ENCODE results near the gene KCNK6. TPM values are rescaled to one million over a fixed set of nuclear protein-coding genes. Genes with fewer than 3 reads are reported as not detected.

Gene KCNK6
- total RNA-seq, 4 donors from 2014 or later = 14.9 to 44.5 (median 17.6) TPM

DNA sequence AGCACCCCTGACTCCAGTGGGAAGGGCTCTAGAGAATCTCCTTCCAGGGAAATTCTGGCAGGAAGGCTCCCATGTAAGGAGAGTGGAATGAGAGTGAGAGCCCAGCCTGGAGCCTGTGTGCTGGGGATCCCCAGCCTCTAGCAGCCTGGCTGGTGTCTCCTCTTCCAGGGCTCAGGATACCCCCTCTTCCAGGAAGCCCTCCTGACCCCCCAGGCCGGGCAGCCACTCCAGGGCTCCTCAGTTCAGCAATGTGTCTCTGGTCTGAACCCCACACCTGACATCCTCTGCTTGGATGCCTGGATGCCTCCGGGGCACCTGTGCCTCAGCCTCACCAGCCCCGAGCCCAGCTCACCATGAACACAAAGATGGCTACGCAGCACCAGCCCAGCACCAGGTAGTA, 12.6 kb upstream of the KCNK6 start:
- Histone ChIP-seq H3K9me3 (no peaks in the 10 kb centered on the region), H3K4me1 (peaks cover 0 to 18% (median 8%) of the 10 kb centered on the region in 4 donors), H3K27me3 (no peaks in the 10 kb centered on the region), H3K36me3 (peaks cover 0 to 3% (median 0%) of the 10 kb centered on the region in 4 donors), H3K4me3 (no peak overlapping the region), H3K27ac (no peak overlapping the region)
- 94% methylated on average over 3 of the region's 4 CpGs; no CpG with 5 or more reads in 1 of the 2 donors for WGBS, 2 donors (ENCODE audit: low coverage in 1 of 2)
- intact Hi-C loops (cut with DNase I; ENCODE audit: low total_unique reads) (no loop called here), in situ Hi-C loops (cut with MboI; ENCODE audit: low pct_ligation_motif_present in 1 of 4, low pct_unique_long_range_greater_than_20kb in 1 of 4, low sequenced_read_pairs in 3 of 4) (no loop called here)
- no peak for DNase-seq
- TF ChIP-seq EP300 (IDR thresholded peaks at IDR 0.05; ENCODE audit: low read depth) = no peak
- TF ChIP-seq, protein P1, sequence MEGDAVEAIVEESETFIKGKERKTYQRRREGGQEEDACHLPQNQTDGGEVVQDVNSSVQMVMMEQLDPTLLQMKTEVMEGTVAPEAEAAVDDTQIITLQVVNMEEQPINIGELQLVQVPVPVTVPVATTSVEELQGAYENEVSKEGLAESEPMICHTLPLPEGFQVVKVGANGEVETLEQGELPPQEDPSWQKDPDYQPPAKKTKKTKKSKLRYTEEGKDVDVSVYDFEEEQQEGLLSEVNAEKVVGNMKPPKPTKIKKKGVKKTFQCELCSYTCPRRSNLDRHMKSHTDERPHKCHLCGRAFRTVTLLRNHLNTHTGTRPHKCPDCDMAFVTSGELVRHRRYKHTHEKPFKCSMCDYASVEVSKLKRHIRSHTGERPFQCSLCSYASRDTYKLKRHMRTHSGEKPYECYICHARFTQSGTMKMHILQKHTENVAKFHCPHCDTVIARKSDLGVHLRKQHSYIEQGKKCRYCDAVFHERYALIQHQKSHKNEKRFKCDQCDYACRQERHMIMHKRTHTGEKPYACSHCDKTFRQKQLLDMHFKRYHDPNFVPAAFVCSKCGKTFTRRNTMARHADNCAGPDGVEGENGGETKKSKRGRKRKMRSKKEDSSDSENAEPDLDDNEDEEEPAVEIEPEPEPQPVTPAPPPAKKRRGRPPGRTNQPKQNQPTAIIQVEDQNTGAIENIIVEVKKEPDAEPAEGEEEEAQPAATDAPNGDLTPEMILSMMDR (IDR thresholded peaks at IDR 0.05) = no peak
- TF ChIP-seq POLR2AphosphoS5 (IDR thresholded peaks at IDR 0.05) = no peak
- TF ChIP-seq POLR2A (IDR thresholded peaks at IDR 0.05) = no peak

DNA sequence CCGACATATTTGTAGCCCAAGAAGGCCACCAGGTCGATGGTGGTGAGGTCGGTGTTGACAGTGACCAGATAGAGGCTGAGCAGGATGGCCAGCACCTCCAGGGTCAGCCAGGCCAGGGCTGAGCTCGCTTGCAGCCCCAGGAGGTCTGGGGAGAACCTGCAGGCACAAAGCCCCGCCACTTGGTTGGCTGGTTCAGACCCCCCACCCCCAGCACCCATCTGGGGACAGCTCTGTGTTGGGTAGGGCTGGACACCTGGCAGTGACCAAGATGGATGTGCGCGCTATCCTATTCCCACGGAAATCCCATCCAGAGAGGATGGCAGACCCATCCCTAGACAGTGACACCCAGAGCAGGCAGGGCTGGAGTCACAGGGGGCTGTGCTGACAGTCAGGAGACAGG, 12.0 kb upstream of the KCNK6 start:
- 90% methylated on average over 8 of the region's 8 CpGs; no CpG with 5 or more reads in 1 of the 2 donors for WGBS, 2 donors (ENCODE audit: low coverage in 1 of 2)
- intact Hi-C loops (cut with DNase I; ENCODE audit: low total_unique reads) (no loop called here), in situ Hi-C loops (cut with MboI; ENCODE audit: low pct_ligation_motif_present in 1 of 4, low pct_unique_long_range_greater_than_20kb in 1 of 4, low sequenced_read_pairs in 3 of 4) (no loop called here)
- no peak for DNase-seq
- H3K27ac ChIP-seq = no peak overlapping the region
- TF ChIP-seq EP300 (IDR thresholded peaks at IDR 0.05; ENCODE audit: low read depth) = no peak
- TF ChIP-seq POLR2A (IDR thresholded peaks at IDR 0.05) = no peak
- TF ChIP-seq POLR2AphosphoS5 (IDR thresholded peaks at IDR 0.05) = no peak
- TF ChIP-seq, protein P1 (IDR thresholded peaks at IDR 0.05) = no peak
- H3K36me3 ChIP-seq = peaks cover 0 to 3% (median 0%) of the 10 kb centered on the region in 4 donors
- H3K27me3 ChIP-seq = no peaks in the 10 kb centered on the region
- H3K4me1 ChIP-seq = peaks cover 0 to 18% (median 6%) of the 10 kb centered on the region in 4 donors
- no peak overlapping the region for H3K4me3 ChIP-seq
- H3K9me3 ChIP-seq = no peaks in the 10 kb centered on the region

DNA sequence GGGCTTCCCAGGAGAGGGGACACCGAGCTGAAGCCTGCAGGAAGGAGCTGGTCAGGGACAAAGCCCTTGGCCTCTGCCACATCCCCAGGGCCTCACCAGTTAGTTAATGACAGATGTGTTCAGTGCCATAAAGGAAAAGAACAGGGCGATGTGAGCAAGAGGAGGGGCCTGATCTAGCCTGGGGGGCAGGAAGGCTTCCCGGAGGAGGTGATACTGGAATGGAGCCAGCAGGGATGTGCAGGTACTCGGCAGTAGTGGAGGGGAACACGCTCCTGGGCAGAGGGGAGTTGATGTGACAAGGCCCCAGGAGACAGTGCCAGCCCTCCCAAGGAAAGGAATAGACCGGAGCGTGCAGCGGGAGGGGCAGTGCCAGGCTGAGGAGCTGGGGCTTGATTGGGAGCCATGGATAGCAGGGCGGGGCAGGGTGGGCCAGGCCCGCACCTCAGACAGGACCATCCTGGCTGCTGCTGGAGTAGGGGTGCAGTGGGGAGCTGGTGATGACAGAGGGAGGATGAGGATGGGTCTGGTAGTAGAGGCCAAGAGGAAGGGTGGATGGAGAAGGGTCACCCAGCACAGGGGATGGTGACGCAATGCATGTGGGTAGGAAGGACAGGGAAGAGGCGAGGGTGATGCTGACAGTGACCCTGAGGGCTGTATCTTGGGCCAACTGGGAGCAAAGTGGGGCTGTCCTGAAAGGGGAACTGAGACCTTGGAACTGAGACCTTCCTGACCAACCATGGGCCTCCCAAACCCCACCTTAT, 11.5 kb upstream of the KCNK6 start:
- intact Hi-C loops (cut with DNase I; ENCODE audit: low total_unique reads) = no loop called here
- 81 to 87% methylated on average over 6 to 12 of the region's 12 CpGs for WGBS, 2 donors (ENCODE audit: low coverage in 1 of 2)
- no peak for DNase-seq

DNA sequence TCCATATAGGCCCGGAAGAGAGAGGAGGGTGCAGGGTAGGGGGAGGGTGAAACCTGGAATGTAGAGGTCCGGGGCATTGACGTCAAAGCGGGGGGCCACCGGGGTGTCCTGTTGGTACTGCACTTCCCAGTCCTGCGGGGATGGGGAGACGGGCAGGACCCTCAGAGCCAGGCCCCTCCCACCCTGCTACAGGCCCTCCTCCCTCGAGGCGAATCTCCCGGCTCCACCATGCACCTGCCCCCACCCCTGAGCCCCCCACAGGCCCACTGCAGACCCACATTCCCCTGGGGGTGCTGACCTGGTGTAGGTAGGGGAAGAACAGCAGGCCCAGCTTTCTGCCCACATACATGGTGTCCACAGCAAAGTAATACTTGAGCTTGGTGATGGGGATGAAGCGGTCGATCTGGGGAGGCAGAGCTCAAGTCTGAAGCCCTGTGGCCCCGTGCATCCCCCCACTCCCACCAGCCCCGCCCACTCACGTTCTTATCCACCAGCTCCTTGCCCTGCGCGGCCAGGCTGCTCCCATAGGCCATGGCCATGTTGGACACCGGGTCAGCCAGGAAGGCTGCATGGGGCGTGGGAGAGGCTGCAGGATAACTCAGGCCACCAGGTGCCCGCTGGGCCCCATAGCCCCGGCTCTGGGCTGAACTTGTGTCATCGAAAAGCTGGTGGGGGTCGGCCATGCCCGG, 10.6 kb upstream of the KCNK6 start:
- WGBS, 2 donors (ENCODE audit: low coverage in 1 of 2) = 87 to 92% methylated on average over 4 to 24 of the region's 24 CpGs
- intact Hi-C loops (cut with DNase I; ENCODE audit: low total_unique reads) = no loop called here

More for the DNA sequence above, 11.5 kb upstream of the KCNK6 start:
- Histone ChIP-seq H3K36me3 (peaks cover 0 to 3% (median 0%) of the 10 kb centered on the region in 4 donors), H3K9me3 (no peaks in the 10 kb centered on the region), H3K4me3 (no peak overlapping the region), H3K4me1 (peaks cover 0 to 17% (median 5%) of the 10 kb centered on the region in 4 donors), H3K27ac (no peak overlapping the region), H3K27me3 (no peaks in the 10 kb centered on the region)
- TF ChIP-seq POLR2A (IDR thresholded peaks at IDR 0.05) (no peak), EP300 (IDR thresholded peaks at IDR 0.05; ENCODE audit: low read depth) (no peak), POLR2AphosphoS5 (IDR thresholded peaks at IDR 0.05) (no peak)
- TF ChIP-seq, protein P1 (IDR thresholded peaks at IDR 0.05) = no peak
- in situ Hi-C loops (cut with MboI; ENCODE audit: low pct_ligation_motif_present in 1 of 4, low pct_unique_long_range_greater_than_20kb in 1 of 4, low sequenced_read_pairs in 3 of 4) = no loop called here

More for the DNA sequence above, 10.6 kb upstream of the KCNK6 start:
- TF ChIP-seq, protein P1 (IDR thresholded peaks at IDR 0.05) = no peak
- TF ChIP-seq POLR2AphosphoS5 (IDR thresholded peaks at IDR 0.05) = no peak
- TF ChIP-seq EP300 (IDR thresholded peaks at IDR 0.05; ENCODE audit: low read depth) = no peak
- TF ChIP-seq POLR2A (IDR thresholded peaks at IDR 0.05) = no peak
- DNase-seq = no peak
- H3K9me3 ChIP-seq = no peaks in the 10 kb centered on the region
- H3K27ac ChIP-seq = no peak overlapping the region
- no peaks in the 10 kb centered on the region for H3K27me3 ChIP-seq
- H3K36me3 ChIP-seq = peaks cover 0 to 3% (median 0%) of the 10 kb centered on the region in 4 donors
- H3K4me1 ChIP-seq = peaks cover 0 to 12% (median 3%) of the 10 kb centered on the region in 4 donors
- no peak overlapping the region for H3K4me3 ChIP-seq
- in situ Hi-C loops (cut with MboI; ENCODE audit: low pct_ligation_motif_present in 1 of 4, low pct_unique_long_range_greater_than_20kb in 1 of 4, low sequenced_read_pairs in 3 of 4) = no loop called here
